K562 treated with DMSO at 1 percent for 24 hours (cell line): ENCODE results near the gene LNPK. TPM values are rescaled to one million over a fixed set of nuclear protein-coding genes. Genes with fewer than 3 reads are reported as not detected.

Experiments used
- total RNA-seq: library from RNA; unstranded; fragments of 300-600 nt; gene quantifications from 2 replicates; pipeline ENCODE4 v1.2.3, GENCODE V29; 2022; ENCODE audit warnings: low read depth; ENCODE audit not compliant: insufficient read depth

Gene LNPK, protein sequence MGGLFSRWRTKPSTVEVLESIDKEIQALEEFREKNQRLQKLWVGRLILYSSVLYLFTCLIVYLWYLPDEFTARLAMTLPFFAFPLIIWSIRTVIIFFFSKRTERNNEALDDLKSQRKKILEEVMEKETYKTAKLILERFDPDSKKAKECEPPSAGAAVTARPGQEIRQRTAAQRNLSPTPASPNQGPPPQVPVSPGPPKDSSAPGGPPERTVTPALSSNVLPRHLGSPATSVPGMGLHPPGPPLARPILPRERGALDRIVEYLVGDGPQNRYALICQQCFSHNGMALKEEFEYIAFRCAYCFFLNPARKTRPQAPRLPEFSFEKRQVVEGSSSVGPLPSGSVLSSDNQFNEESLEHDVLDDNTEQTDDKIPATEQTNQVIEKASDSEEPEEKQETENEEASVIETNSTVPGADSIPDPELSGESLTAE
- 9.4 and 55.0 TPM in 2 replicates for total RNA-seq

DNA sequence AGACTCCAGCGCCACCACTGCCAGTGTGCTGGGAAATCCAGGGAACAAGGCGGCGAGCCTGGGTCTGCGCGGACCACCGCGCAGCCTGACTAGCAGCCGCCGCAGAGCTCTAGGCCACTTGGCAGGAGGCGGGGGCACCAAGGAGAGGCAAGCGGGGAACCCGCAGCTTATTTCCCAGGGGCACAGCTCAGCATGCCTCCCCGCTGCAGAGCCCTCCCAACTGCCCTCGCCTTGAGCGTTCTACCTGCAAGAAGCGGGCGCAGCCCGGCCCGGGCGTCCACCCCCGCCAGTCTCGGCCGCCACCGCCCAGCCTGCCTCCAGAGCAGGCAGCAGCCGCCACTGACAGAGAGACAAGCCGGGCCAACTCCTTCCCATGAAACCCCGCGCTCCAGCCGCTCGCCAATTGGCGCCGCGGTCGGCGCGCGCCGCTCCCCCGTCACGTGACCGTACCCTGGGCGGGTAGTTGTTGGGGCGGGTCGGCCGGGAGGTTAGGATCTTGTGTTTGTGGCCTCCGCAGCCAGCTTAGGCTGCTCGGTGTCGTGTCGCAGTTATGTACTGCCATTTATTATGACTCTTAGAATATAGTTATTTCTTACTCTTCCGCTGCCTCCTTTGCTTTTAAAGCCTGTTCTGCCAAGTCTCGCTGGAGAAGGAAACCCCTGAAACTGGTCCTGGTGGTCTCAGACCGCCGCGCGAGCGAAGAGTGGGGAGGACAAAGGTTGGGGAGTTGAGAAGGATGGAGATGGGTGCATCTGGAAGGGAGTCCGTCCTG, at the start of gene LNPK:
Gene LNPK (minus strand): TSS at position 352 of the 772 bp plus-strand sequence. CDS start 6,683 bp downstream, outside the sequence.

Other genes starting within 250 kb of the LNPK start
- not detected in 2 replicates for gene EVX2, start 81.7 kb upstream of the LNPK start, total RNA-seq
- gene HOXD13, start 90.5 kb upstream of the LNPK start, total RNA-seq, result not detected in 2 replicates
- not detected in 2 replicates for gene HOXD12, start 97.5 kb upstream of the LNPK start, total RNA-seq
- gene HOXD11, start 105.0 kb upstream of the LNPK start, total RNA-seq, result not detected in 2 replicates
- not detected in 2 replicates for gene HOXD10, start 114.5 kb upstream of the LNPK start, total RNA-seq
- gene HOXD9, start 120.5 kb upstream of the LNPK start, total RNA-seq, result not detected in 2 replicates
- 0.34 and 0.78 TPM in 2 replicates for gene HOXD8, start 127.4 kb upstream of the LNPK start, total RNA-seq
- gene HOXD4, start 149.3 kb upstream of the LNPK start, total RNA-seq, result not detected in 2 replicates
- not detected in 2 replicates for gene HOXD3, start 155.0 kb upstream of the LNPK start, total RNA-seq
- not detected in 2 replicates for gene HOXD1, start 186.4 kb upstream of the LNPK start, total RNA-seq